Lower leg skin (tissue), 3 donors: ENCODE results near the gene BMS1.

Experiments
- CTCF ChIP-seq, 3 donors: fragments of 450-650 bp; IDR thresholded peaks; one replicate each; pipeline ENCODE4 v1.5.1; 2016; ENCODE audit warnings: antibody characterized with exemption in 3 of 3, mild to moderate bottlenecking in 3 of 3, moderate library complexity in 2 of 3
- POLR2A ChIP-seq, 2 donors: fragments of 450-650 bp; IDR thresholded peaks; one replicate each; pipeline ENCODE4 v1.6.1; 2016 to 2017; ENCODE audit warnings: antibody characterized with exemption in 2 of 2, mild to moderate bottlenecking in 1 of 2, moderate library complexity in 1 of 2

- TF ChIP-seq CTCF (IDR thresholded peaks at IDR 0.05) (no peak), POLR2A (IDR thresholded peaks at IDR 0.05) (no peak)
Measured at GRCh38 chr10:42738679-42739078, 43.9 kb upstream of the BMS1 start.
